Measurements from ENCODE around the gene EXOC4.

The EXOC4 gene

GRCh38 chr7:133741703-133742102, 488.8 kb downstream of the EXOC4 start:
- no peak overlapping the region for H3K27ac ChIP-seq (ENCODE audit: extremely low read depth, low read depth, low read length)
- 0 out of 2 replicates have a peak, but pooled peaks cover 2% of the 10 kb centered on the region for H3K4me1 ChIP-seq (ENCODE audit: control insufficient read depth, insufficient read depth, low read length)
- no peak for TF ChIP-seq ZNF426 (tag by site-specific recombination; IDR thresholded peaks at IDR 0.05)
- no peak for TF ChIP-seq KLF8 (tag by site-specific recombination; IDR thresholded peaks at IDR 0.05)
- TF ChIP-seq ZBTB49 (tag by site-specific recombination; IDR thresholded peaks at IDR 0.05; ENCODE audit: low read depth): no peak
- TF ChIP-seq RBAK (tag by site-specific recombination; IDR thresholded peaks at IDR 0.05): no peak
- TF ChIP-seq ZNF157 (tag by site-specific recombination; IDR thresholded peaks at IDR 0.05): no peak
- TF ChIP-seq ZNF473 (tag by site-specific recombination; IDR thresholded peaks at IDR 0.05): no peak
- TF ChIP-seq ZFHX2 (tag by site-specific recombination; conservative IDR thresholded peaks at IDR 0.05): no peak
- TF ChIP-seq ZNF311 (tag by site-specific recombination; IDR thresholded peaks at IDR 0.05; ENCODE audit: borderline replicate concordance): no peak
- TF ChIP-seq KLF7 (tag by site-specific recombination; IDR thresholded peaks at IDR 0.05; ENCODE audit: borderline replicate concordance): no peak
- POLR2A ChIA-PET: no interaction called here
- H3K9me3 ChIP-seq (ENCODE audit: control insufficient read depth, insufficient read depth, low read depth, low read length): no peaks in the 10 kb centered on the region
- CTCF ChIA-PET: interaction anchor here (0.6 to 1.5 kb wide), 2 partner anchors 135 to 399 kb away, joined by 3 read pairs; no protein-coding TSS in a partner anchor
- no peaks in the 10 kb centered on the region for H3K36me3 ChIP-seq (ENCODE audit: control insufficient read depth in 2 of 2, insufficient read depth in 1 of 2, low read length in 2 of 2)
- no peak overlapping the region for H3K4me3 ChIP-seq (ENCODE audit: low read depth, low read length)

DNA sequence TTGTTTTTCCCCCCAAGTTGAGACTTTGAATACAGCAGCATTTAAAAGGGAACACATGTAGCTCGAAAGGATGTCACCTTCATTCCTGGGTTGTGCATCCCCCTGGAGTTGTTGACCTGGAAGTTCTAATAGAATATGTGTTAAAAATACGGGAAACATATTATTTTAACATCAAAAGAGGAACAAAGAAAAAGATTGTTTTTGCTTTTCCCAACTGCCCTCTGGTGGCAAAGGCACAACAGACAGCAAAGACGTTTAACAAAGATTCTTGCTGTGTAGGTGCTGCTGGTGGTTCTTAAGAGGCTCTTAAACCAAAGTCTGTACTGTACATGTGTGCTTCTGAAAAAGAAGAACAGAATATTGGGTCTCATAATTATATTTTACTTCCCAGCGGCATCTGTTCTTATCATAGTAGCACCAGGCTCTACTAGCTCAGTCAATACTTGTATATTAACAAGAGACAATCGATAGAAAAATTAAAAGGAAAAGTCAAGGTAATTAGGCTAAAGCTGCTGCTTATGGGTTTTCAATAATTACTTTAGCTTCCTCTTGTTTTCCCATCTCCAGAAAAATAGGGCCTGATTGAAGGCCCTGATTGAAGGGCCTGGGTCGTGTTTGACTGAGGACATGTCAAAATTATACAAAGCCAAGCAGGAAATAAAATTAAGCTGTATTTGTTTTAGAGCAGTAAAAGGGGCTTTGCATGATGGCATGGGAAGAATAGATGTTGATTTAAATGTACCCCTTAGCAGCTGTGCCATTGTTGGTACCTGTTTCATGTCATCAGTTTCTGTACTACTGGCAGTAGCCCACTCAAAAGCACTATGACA, 490.0 kb downstream of the EXOC4 start:
- Histone ChIP-seq H3K4me1 (ENCODE audit: control insufficient read depth, insufficient read depth, low read length) (0 out of 2 replicates have a peak, but pooled peaks cover 2% of the 10 kb centered on the region), H3K36me3 (ENCODE audit: control insufficient read depth in 2 of 2, insufficient read depth in 1 of 2, low read length in 2 of 2) (no peaks in the 10 kb centered on the region), H3K4me3 (ENCODE audit: low read depth, low read length) (no peak overlapping the region), H3K9me3 (ENCODE audit: control insufficient read depth, insufficient read depth, low read depth, low read length) (no peaks in the 10 kb centered on the region), H3K27ac (ENCODE audit: extremely low read depth, low read depth, low read length) (no peak overlapping the region)
- POLR2A ChIA-PET: no interaction called here
- peak; percentile 26 for TF ChIP-seq ZNF654 (tag by site-specific recombination; IDR thresholded peaks at IDR 0.05; ENCODE audit: low read depth)
- TF ChIP-seq, protein P1, sequence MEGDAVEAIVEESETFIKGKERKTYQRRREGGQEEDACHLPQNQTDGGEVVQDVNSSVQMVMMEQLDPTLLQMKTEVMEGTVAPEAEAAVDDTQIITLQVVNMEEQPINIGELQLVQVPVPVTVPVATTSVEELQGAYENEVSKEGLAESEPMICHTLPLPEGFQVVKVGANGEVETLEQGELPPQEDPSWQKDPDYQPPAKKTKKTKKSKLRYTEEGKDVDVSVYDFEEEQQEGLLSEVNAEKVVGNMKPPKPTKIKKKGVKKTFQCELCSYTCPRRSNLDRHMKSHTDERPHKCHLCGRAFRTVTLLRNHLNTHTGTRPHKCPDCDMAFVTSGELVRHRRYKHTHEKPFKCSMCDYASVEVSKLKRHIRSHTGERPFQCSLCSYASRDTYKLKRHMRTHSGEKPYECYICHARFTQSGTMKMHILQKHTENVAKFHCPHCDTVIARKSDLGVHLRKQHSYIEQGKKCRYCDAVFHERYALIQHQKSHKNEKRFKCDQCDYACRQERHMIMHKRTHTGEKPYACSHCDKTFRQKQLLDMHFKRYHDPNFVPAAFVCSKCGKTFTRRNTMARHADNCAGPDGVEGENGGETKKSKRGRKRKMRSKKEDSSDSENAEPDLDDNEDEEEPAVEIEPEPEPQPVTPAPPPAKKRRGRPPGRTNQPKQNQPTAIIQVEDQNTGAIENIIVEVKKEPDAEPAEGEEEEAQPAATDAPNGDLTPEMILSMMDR (tag by site-specific recombination; IDR thresholded peaks at IDR 0.05): 0 out of 2 replicates have a peak, but pooled peaks have one; percentile 21
- TF ChIP-seq, protein P2, sequence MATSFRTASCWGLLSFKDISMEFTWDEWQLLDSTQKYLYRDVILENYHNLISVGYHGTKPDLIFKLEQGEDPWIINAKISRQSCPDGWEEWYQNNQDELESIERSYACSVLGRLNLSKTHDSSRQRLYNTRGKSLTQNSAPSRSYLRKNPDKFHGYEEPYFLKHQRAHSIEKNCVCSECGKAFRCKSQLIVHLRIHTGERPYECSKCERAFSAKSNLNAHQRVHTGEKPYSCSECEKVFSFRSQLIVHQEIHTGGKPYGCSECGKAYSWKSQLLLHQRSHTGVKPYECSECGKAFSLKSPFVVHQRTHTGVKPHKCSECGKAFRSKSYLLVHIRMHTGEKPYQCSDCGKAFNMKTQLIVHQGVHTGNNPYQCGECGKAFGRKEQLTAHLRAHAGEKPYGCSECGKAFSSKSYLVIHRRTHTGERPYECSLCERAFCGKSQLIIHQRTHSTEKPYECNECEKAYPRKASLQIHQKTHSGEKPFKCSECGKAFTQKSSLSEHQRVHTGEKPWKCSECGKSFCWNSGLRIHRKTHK (tag by site-specific recombination; IDR thresholded peaks at IDR 0.05): no peak
- CTCF ChIA-PET: interaction anchor here (0.5 to 1.5 kb wide), 8 partner anchors 13 to 1237 kb away, joined by 3 to 5 read pairs (median 3); no protein-coding TSS in a partner anchor

- no peak overlapping the region for H3K4me3 ChIP-seq (ENCODE audit: low read depth, low read length)
- H3K4me1 ChIP-seq (ENCODE audit: control insufficient read depth, insufficient read depth, low read length): 0 out of 2 replicates have a peak, but pooled peaks cover 2% of the 10 kb centered on the region
- no peaks in the 10 kb centered on the region for H3K36me3 ChIP-seq (ENCODE audit: control insufficient read depth in 2 of 2, insufficient read depth in 1 of 2, low read length in 2 of 2)
- ChIA-PET CTCF (interaction anchor here (0.6 to 0.9 kb wide), 4 partner anchors 14 to 110 kb away, joined by 3 to 5 read pairs (median 4); no protein-coding TSS in a partner anchor), POLR2A (no interaction called here)
- H3K27ac ChIP-seq (ENCODE audit: extremely low read depth, low read depth, low read length): no peak overlapping the region
- H3K9me3 ChIP-seq (ENCODE audit: control insufficient read depth, insufficient read depth, low read depth, low read length): no peaks in the 10 kb centered on the region
- TF ChIP-seq, protein P2 (tag by site-specific recombination; IDR thresholded peaks at IDR 0.05): no peak
- TF ChIP-seq ZNF629 (tag by site-specific recombination; IDR thresholded peaks at IDR 0.05) (no peak), ZNF624 (tag by site-specific recombination; IDR thresholded peaks at IDR 0.05) (no peak), BCL11B (tag by site-specific recombination; IDR thresholded peaks at IDR 0.05; ENCODE audit: low read depth) (no peak), ZNF23 (tag by site-specific recombination; IDR thresholded peaks at IDR 0.05; ENCODE audit: borderline replicate concordance) (no peak), ZNF280C (tag by site-specific recombination; IDR thresholded peaks at IDR 0.05) (no peak), ZNF404 (tag by site-specific recombination; IDR thresholded peaks at IDR 0.05) (no peak)
- TF ChIP-seq, protein P3, sequence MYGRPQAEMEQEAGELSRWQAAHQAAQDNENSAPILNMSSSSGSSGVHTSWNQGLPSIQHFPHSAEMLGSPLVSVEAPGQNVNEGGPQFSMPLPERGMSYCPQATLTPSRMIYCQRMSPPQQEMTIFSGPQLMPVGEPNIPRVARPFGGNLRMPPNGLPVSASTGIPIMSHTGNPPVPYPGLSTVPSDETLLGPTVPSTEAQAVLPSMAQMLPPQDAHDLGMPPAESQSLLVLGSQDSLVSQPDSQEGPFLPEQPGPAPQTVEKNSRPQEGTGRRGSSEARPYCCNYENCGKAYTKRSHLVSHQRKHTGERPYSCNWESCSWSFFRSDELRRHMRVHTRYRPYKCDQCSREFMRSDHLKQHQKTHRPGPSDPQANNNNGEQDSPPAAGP (tag by site-specific recombination; IDR thresholded peaks at IDR 0.05): no peak
These were observed 491.6 kb downstream of the EXOC4 start for GRCh38 chr7:133744451-133744850.
